WI38 (cell line): Measurements from ENCODE around the gene ANKRD1.
A peak's percentile ranks its signal among the peaks of the same experiment; 100 is the strongest.
"Not testable (repeated sequence)": the region's sequence is repeated elsewhere in the genome, so short reads cannot be mapped to it uniquely, and the experiment has no call there.

Source experiments
- H3K4me3 ChIP-seq: 2 replicates; pipeline ENCODE4 v1.5.1; 2011; ENCODE audit warnings: low read depth, mild to moderate bottlenecking, control low read depth, low read length
- TF ChIP-seq, protein P1 (sequence below): IDR thresholded peaks from 2 replicates; pipeline ENCODE4 v1.5.1; 2012; ENCODE audit warnings: low read depth, mild to moderate bottlenecking, control low read depth, low read length

Gene ANKRD1

DNA sequence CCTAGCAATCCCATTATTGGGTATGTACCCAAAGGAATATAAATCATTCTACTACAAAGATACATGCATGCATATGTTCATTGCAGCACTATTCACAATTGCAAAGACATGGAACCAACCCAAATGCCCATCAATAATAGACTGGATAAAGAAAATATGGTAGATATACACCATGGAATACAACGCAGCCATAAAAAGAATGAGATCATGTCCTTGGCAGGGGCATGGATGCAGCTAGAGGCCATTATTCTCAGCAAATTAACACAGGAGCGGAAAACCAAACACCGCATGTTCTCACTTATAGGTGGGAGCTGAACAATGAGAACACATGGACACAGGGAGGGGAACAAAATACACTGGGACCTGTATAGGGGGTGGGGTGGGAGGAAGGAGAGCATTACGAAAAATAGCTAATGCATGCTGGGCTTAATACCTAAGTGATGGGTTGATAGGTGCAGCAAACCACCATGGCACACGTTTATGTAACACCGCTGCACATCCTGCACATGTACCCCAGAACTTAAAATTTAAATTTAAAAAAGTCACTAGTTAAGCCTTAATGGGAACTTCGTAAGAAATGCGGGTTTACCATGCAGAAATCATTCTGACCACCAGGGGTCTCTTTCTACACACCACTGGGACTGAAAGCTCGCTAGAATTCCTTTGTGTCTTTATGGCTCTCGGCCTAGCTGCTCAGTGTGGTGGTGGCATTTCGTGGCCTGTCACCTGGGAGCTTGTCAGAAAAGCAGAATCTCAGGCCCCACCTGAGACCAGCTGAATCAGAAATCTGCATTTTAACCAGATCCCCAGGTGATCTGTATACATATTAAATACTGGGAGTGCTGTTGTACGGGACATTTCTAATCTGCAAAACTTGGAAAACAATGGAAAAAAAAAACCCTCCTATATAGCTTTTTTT, 9.5 kb downstream of the ANKRD1 start:
- TF ChIP-seq, protein P1, sequence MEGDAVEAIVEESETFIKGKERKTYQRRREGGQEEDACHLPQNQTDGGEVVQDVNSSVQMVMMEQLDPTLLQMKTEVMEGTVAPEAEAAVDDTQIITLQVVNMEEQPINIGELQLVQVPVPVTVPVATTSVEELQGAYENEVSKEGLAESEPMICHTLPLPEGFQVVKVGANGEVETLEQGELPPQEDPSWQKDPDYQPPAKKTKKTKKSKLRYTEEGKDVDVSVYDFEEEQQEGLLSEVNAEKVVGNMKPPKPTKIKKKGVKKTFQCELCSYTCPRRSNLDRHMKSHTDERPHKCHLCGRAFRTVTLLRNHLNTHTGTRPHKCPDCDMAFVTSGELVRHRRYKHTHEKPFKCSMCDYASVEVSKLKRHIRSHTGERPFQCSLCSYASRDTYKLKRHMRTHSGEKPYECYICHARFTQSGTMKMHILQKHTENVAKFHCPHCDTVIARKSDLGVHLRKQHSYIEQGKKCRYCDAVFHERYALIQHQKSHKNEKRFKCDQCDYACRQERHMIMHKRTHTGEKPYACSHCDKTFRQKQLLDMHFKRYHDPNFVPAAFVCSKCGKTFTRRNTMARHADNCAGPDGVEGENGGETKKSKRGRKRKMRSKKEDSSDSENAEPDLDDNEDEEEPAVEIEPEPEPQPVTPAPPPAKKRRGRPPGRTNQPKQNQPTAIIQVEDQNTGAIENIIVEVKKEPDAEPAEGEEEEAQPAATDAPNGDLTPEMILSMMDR = peak; percentile 73

DNA sequence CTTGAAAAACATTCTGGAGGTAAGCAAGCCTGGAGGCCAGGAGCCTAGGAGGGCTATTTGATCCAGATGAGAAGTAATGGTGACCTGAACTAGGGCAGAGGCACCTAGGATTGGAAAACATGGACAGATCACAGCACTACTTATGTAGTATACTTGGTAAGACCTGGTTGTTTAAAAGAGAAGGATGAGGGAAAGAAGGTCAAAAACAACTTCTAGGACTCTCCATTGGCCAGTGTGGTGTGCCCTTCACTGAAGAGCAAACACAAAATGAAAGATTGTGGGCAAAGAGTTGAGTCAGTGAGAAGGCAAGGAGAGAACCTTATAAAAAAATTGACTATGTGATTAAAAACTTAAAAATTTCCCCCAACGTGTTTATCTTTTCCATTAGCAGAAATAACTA, 14.3 kb downstream of the ANKRD1 start:
- TF ChIP-seq, protein P1 = no peak
- no peak overlapping the region for H3K4me3 ChIP-seq

More for the DNA sequence above, 9.5 kb downstream of the ANKRD1 start:
- no peak overlapping the region for H3K4me3 ChIP-seq

DNA sequence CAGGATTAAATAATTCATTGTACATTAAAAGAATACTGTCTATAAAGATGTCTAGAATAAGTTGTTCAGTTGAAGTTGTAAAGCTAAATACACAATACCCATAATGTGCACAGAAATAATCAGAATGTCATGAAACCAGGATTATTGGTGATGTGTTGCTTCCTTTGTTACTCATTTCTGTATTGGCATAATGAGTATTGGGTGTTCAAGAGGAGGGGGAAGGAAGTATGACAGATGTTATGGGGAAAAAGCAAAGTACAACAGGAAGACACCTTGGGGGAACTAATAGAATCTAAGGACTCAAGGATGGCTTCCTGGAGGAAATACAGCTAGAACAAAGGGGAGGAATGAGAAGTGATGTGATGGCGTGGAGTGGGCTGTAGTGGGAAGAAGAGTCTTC, 15.0 kb downstream of the ANKRD1 start:
- TF ChIP-seq, protein P1 = no peak
- H3K4me3 ChIP-seq = no peak overlapping the region

DNA sequence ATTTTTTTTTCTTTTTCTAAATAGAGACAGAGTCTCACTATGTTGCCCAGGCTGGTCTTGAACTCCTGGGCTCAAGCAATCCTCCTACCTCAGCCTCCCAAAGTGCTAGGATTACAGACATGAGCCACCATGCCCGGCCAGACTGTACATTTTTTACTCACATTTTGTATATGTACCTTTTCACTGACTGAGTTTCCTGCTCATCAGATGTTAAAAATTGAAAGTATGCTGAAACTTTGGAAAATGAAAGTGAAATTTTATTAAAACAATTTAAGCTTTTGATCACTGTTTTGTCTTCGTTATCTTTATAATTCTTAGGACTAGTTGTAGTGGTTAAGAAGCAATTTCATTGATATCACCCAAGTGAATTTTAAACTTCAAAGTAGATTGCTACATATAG, 24.0 kb downstream of the ANKRD1 start:
- not testable (repeated sequence) for H3K4me3 ChIP-seq

DNA sequence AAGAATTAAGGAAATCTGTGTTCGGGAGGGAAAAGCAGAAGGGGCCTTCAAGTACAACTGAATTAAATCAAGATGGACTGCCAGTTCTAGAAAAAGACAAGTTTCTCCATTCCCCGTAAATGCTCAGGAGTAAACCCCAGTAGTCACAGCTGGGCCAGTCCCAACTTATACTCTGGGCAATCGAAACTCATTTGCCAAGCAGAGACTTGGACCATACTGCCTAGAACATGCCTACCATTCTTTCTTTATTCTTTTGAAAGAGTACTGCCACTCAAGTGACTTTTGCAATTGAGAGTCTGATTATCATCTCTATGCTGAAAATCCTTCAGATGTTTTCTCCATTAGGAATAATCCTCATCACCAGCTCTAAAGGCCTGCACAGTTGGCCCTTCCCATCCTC, 27.7 kb downstream of the ANKRD1 start:
- TF ChIP-seq, protein P1 = no peak
- no peak overlapping the region for H3K4me3 ChIP-seq

DNA sequence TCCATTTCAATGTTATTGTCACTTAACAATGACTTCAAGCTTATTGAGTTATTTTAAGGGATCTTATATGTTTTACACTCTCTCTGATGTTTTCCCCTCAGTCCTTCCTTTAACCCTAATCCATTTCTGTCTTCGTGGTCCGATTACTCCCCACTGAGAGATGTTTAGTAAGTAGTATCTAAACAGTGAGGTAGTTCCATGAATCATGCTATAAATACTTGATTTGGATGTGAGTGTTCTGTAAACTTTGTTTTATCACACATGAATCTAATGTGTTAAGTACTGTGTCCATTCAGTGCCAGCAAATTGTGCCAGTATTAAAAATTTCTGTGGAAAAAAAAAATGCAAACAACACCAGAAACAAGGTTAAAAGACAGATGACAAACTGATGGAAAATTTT, 30.5 kb downstream of the ANKRD1 start:
- H3K4me3 ChIP-seq = no peak overlapping the region
- TF ChIP-seq, protein P1 = no peak

DNA sequence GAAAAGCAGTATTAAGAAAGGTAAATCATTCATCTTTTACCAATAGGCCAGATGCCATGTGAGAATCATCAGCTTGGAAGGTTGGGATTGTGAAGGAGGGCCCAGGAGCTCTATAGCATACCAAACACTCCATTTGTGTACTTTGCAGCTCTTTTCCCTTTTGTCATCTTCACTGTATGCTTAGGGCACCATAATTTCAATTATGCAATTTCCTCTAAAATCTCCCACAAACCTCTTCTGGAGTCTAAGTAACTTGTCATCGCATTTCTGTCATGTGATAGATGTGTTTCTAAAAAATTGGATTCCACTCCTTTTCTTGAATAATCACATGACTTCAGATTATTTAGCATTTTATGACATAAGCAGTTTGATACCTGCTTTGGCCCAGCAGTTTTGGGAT, 31.3 kb downstream of the ANKRD1 start:
- TF ChIP-seq, protein P1 = no peak
- H3K4me3 ChIP-seq = no peak overlapping the region

DNA sequence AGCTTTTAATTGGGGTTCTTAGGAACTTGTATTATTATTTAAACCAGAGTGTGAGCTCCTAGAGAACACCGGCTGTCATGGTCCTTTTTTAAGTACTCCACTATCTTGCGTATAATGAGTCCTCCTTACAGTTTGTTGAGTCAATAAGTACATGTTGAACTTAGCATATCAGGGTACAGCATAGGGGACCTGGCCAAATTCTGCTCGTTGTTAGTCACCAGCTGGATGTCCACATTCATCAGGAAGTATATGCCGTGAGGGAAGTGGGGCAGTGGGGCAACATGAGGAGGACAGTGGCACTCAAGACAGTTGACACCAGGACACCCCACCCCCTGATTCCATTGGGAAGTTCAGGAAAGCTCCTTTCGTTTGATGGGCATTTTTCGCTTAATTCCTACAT, 32.5 kb downstream of the ANKRD1 start:
- H3K4me3 ChIP-seq = no peak overlapping the region
- TF ChIP-seq, protein P1 = no peak
